SK-N-MC (cell line): ENCODE measurements around the gene GJC2.
"Not testable (repeated sequence)": the region's sequence is repeated elsewhere in the genome, so short reads cannot be mapped to it uniquely, and the experiment has no call there.

Experiments
- DNase-seq: peaks from one replicate; pipeline ENCODE4 v3.0.0-alpha.2; 2011; ENCODE audit warnings: low read depth, low spot score
- H3K27ac ChIP-seq: fragments of 200-600 bp; sonication (generic); 2 replicates; pipeline ENCODE4 v1.5.1; 2016; ENCODE audit warnings: mixed run types
- H3K36me3 ChIP-seq: fragments of 200-600 bp; sonication (generic); 2 replicates; pipeline ENCODE4 v1.6.1; 2017; ENCODE audit warnings: antibody characterized with exemption, low read length, mixed read lengths; ENCODE audit not compliant: insufficient read depth
- H3K4me3 ChIP-seq: fragments of 200-600 bp; sonication (generic); 2 replicates; pipeline ENCODE4 v1.5.1; 2016
- H3K9ac ChIP-seq: fragments of 200-600 bp; sonication (generic); 2 replicates; pipeline ENCODE4 v1.8.0; 2017; ENCODE audit warnings: mixed run types, mixed read lengths; ENCODE audit not compliant: insufficient read length
- H3K9me3 ChIP-seq: fragments of 200-600 bp; sonication (generic); 2 replicates; pipeline ENCODE4 v1.6.1; 2017; ENCODE audit warnings: low read depth, mild to moderate bottlenecking, antibody characterized with exemption, low read length, moderate library complexity, mixed read lengths
- EZH2 ChIP-seq: fragments of 200-600 bp; sonication (generic); IDR thresholded peaks from one replicate; pipeline ENCODE4 v1.6.1; 2017; ENCODE audit warnings: antibody characterized with exemption
- FOXP2 ChIP-seq: optimal IDR thresholded peaks from 2 replicates; pipeline ENCODE3; 2011; ENCODE audit warnings: mild to moderate bottlenecking, moderate library complexity; ENCODE audit not compliant: insufficient read depth; ENCODE audit errors: extremely low read length, control extremely low read depth
- POLR2AphosphoS5 ChIP-seq: IDR thresholded peaks from 2 replicates; pipeline ENCODE4 v1.6.1; 2012; ENCODE audit warnings: mild to moderate bottlenecking, low read depth, low read length, borderline replicate concordance

The GJC2 gene

DNA sequence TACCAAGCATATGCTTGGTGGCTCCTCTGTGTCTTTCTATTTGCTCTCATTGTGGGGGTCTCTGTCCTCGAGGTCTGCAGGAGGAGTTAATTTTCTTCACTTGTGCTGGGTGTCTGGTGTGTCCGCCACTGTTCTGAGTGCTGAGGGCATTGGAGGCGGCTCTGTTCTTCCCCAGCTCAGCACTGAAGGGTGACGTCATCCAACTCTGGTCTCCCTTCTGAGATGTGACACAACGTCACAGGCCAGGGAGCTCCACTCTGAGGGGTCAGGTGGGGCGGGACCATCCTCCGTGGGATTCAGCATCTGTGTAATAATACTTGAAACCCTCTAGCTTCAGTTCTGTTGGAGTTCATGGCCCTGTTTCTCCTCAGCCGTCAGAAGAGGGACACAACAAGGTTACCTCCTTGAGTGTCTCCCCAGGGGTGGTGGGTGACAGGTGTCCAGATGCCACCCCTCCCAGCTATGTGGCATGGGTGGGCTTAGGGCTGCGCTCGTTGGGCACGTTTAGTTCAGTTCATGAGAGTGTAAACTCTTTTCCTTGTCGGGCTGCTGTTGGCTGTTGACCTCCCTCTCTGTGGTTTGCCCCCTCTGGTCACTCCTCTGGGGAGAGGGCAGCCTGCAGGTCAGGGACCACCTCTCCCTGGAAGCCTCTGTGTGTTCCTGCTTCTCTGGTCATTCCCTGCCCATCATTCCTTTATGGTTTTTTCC, 19.0 kb downstream of the GJC2 start:
- no peak overlapping the region for H3K9ac ChIP-seq
- DNase-seq = no peak

DNA sequence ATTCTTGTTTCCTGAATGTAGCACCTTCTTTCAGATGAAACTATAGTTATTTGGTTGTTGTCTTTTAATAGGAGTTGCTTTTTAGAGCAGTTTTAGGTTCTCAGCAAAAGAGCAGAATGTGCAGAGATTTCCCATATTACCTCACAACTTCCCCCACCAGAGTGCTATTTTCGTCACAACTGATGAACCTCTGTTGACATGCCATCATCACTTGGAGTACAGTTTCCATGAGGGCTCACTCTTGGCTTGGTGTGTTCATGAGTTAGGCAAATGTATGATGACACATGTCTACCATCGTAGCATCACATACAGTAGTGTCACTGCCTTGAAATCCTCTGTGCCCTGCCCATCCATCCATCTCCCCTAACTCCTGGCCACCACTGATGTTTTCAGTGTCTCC, 19.6 kb downstream of the GJC2 start:
- Histone ChIP-seq H3K27ac (no peak overlapping the region), H3K9ac (no peak overlapping the region), H3K9me3 (no peaks in the 10 kb centered on the region), H3K36me3 (no peaks in the 10 kb centered on the region), H3K4me3 (no peak overlapping the region)
- no peak for TF ChIP-seq FOXP2
- TF ChIP-seq EZH2 = no peak
- TF ChIP-seq POLR2AphosphoS5 = no peak
- DNase-seq = no peak

More for the DNA sequence above, 19.0 kb downstream of the GJC2 start:
- Histone ChIP-seq H3K9me3 (no peaks in the 10 kb centered on the region), H3K4me3 (no peak overlapping the region), H3K27ac (no peak overlapping the region), H3K36me3 (no peaks in the 10 kb centered on the region)
- TF ChIP-seq FOXP2 = no peak

- Histone ChIP-seq H3K9ac (no peak overlapping the region), H3K27ac (no peak overlapping the region), H3K9me3 (no peaks in the 10 kb centered on the region), H3K4me3 (no peak overlapping the region), H3K36me3 (no peaks in the 10 kb centered on the region)
- TF ChIP-seq FOXP2 (no peak), EZH2 (no peak), POLR2AphosphoS5 (no peak)
- DNase-seq = no peak
Measured at GRCh38 chr1:228170666-228171065, 20.9 kb downstream of the GJC2 start.

- Histone ChIP-seq H3K36me3 (no peaks in the 10 kb centered on the region), H3K4me3 (no peak overlapping the region), H3K27ac (no peak overlapping the region), H3K9ac (no peak overlapping the region), H3K9me3 (no peaks in the 10 kb centered on the region)
- DNase-seq = no peak
- TF ChIP-seq POLR2AphosphoS5 = no peak
- TF ChIP-seq EZH2 = no peak
- TF ChIP-seq FOXP2 = no peak
Measured at GRCh38 chr1:228171221-228171891, 21.6 kb downstream of the GJC2 start.

- H3K9me3 ChIP-seq = no peaks in the 10 kb centered on the region
- no peak for DNase-seq
- no peak overlapping the region for H3K9ac ChIP-seq
- no peaks in the 10 kb centered on the region for H3K36me3 ChIP-seq
- TF ChIP-seq FOXP2 = no peak
- TF ChIP-seq POLR2AphosphoS5 = no peak
- no peak for TF ChIP-seq EZH2
- no peak overlapping the region for H3K27ac ChIP-seq
- no peak overlapping the region for H3K4me3 ChIP-seq
Measured at GRCh38 chr1:228172591-228173527, 23.1 kb downstream of the GJC2 start.

GRCh38 chr1:228173528-228174481, 24.1 kb downstream of the GJC2 start:
- not testable (repeated sequence) for H3K36me3 ChIP-seq, H3K27ac ChIP-seq, H3K9ac ChIP-seq, H3K9me3 ChIP-seq, DNase-seq, H3K4me3 ChIP-seq

- TF ChIP-seq FOXP2 (no peak), POLR2AphosphoS5 (no peak), EZH2 (no peak)
- no peak overlapping the region for H3K4me3 ChIP-seq
- H3K9ac ChIP-seq = no peak overlapping the region
- no peaks in the 10 kb centered on the region for H3K9me3 ChIP-seq
- H3K27ac ChIP-seq = no peak overlapping the region
- H3K36me3 ChIP-seq = no peaks in the 10 kb centered on the region
- no peak for DNase-seq
Measured at GRCh38 chr1:228174482-228175315, 25.0 kb downstream of the GJC2 start.
